Endothelial cell of umbilical vein (primary cell): ENCODE measurements around the gene DPP6. TPM values are rescaled to one million over a fixed set of nuclear protein-coding genes. Genes with fewer than 3 reads are reported as not detected.
"Not testable (repeated sequence)": the region's sequence is repeated elsewhere in the genome, so short reads cannot be mapped to it uniquely, and the experiment has no call there.

Experiments
- Bru-seq: library from RNA; stranded (reverse); fragments of 400-500 nt; gene quantifications from one replicate; lab custom pipeline; 2021; lab: Mats Ljungman, UMichigan
- BruChase-seq, 2 experiments: library from RNA; stranded (reverse); fragments of 400-500 nt; gene quantifications; one replicate each; lab custom pipeline; 2021; lab: Mats Ljungman, UMichigan
- BruUV-seq: library from RNA; stranded (reverse); fragments of 400-500 nt; replicated peaks from 2 replicates; lab custom pipeline; 2021; lab: Mats Ljungman, UMichigan
- CTCF ChIA-PET: fragments of 300-600, 350-600 bp; sonication (Branson Sonifier 250); formaldehyde crosslinking; loops from one replicate; lab custom pipeline; 2021; ENCODE audit warnings: antibody characterized with exemption, inconsistent platforms; lab: Charles Lee
- POLR2A ChIA-PET: fragments of 300-600, 350-600 bp; sonication (Branson Sonifier 250); formaldehyde crosslinking; loops from one replicate; lab custom pipeline; 2021; ENCODE audit warnings: antibody characterized with exemption, inconsistent platforms; lab: Charles Lee
- DNase-seq: peaks from one replicate; pipeline ENCODE4 v3.0.0-alpha.2; 2011; ENCODE audit warnings: low read depth, low spot score
- FAIRE-seq: peaks from 2 replicates; lab custom pipeline; 2011; peaks lifted over from hg19 to GRCh38; lab: Jason Lieb, UNC
- H2AFZ ChIP-seq: 2 replicates; pipeline ENCODE4 v1.6.0; 2012; ENCODE audit warnings: low read depth, low read length, control low read depth, inconsistent platforms
- H3K27ac ChIP-seq: 2 replicates; pipeline ENCODE4 v1.5.1; 2011; ENCODE audit warnings: low read depth, mild to moderate bottlenecking, control low read depth, low read length, moderate library complexity; ENCODE audit not compliant: insufficient read depth
- H3K27me3 ChIP-seq, 2 experiments: 2 replicates each; pipeline versions ENCODE4 v1.6.0 to v1.6.1; 2011; ENCODE audit warnings: low read length in 2 of 2, mixed read lengths in 1 of 2; ENCODE audit not compliant: control insufficient read depth in 2 of 2, insufficient read depth in 2 of 2
- H3K36me3 ChIP-seq, 2 experiments: 2 replicates in 1 of 2; 3 replicates in 1 of 2; pipeline ENCODE4 v1.5.1; 2011; ENCODE audit warnings: low read length in 2 of 2, mild to moderate bottlenecking in 1 of 2, moderate library complexity in 1 of 2; ENCODE audit not compliant: control insufficient read depth in 2 of 2, insufficient read depth in 2 of 2; ENCODE audit errors: extremely low read depth in 1 of 2
- H3K4me1 ChIP-seq: 3 replicates; pipeline ENCODE4 v1.5.1; 2011; ENCODE audit warnings: mild to moderate bottlenecking, low read length; ENCODE audit not compliant: control insufficient read depth, insufficient read depth; ENCODE audit errors: extremely low read depth
- H3K4me2 ChIP-seq: 2 replicates; pipeline ENCODE4 v1.6.1; 2011; ENCODE audit warnings: low read length, control low read depth, mixed read lengths; ENCODE audit not compliant: insufficient read depth
- H3K4me3 ChIP-seq, 3 experiments: fragments of 200-600 bp in 1 of 3; sonication (generic), shearing (Covaris generic) in 1 of 3; replicated peaks in 1 of 3; 2 replicates each; pipeline ENCODE4 v1.5.1; 2011 to 2016; ENCODE audit warnings: control low read depth in 3 of 3, low read length in 3 of 3, mild to moderate bottlenecking in 2 of 3, inconsistent platforms in 1 of 3, low read depth in 1 of 3, moderate library complexity in 1 of 3; ENCODE audit not compliant: insufficient read depth in 1 of 3
- H3K79me2 ChIP-seq: 2 replicates; pipeline ENCODE4 v1.6.0; 2012; ENCODE audit warnings: low read length, inconsistent platforms; ENCODE audit not compliant: control insufficient read depth, insufficient read depth
- H3K9ac ChIP-seq: replicated peaks from 2 replicates; pipeline ENCODE3; 2011; ENCODE audit warnings: low read length, control low read depth; ENCODE audit not compliant: insufficient read depth; ENCODE audit errors: extremely low read depth
- H3K9me1 ChIP-seq: replicated peaks from 3 replicates; pipeline ENCODE4 v1.6.0; 2011; ENCODE audit warnings: mild to moderate bottlenecking, low read length; ENCODE audit not compliant: control insufficient read depth, insufficient read depth; ENCODE audit errors: extremely low read depth
- H3K9me3 ChIP-seq: replicated peaks from 2 replicates; pipeline ENCODE4 v1.5.1; 2012; ENCODE audit warnings: low read length, inconsistent platforms; ENCODE audit not compliant: control insufficient read depth, insufficient read depth
- H4K20me1 ChIP-seq: replicated peaks from 2 replicates; pipeline ENCODE3; 2011; ENCODE audit warnings: mild to moderate bottlenecking, low read length; ENCODE audit not compliant: control insufficient read depth, insufficient read depth; ENCODE audit errors: extremely low read depth
- dilution Hi-C: fragments of 300-500 bp; cut with MboI; formaldehyde crosslinking; loops from one replicate; pipeline ENCODE4 v1.15.0; 2019; ENCODE audit warnings: low sequenced_read_pairs; ENCODE audit not compliant: extremely low pct_ligation_motif_present
- intact Hi-C: fragments of 100-400 bp; cut with micrococcal nuclease; formaldehyde crosslinking; loops from one replicate; pipeline ENCODE4 v1.10.0; 2022
- long read RNA-seq: library from polyadenylated mRNA; stranded (forward); transcript quantifications from one replicate; pipeline ENCODE4 v2.0.0, GENCODE V29; 2021
- polyA minus RNA-seq, 3 experiments: library from RNA; depleted of rRNA, polyadenylated mRNA; stranded (reverse); fragments of >200 nt; gene quantifications; 1 replicate in 1 of 3; 2 replicates in 2 of 3; pipeline ENCODE4 v1.2.3, GENCODE V29; 2011
- polyA plus RNA-seq, 4 experiments: library from polyadenylated mRNA; depleted of rRNA in 3 of 4; stranded (reverse) in 3 of 4; unstranded in 1 of 4; fragments of >200 nt; gene quantifications; 2 replicates each; pipeline versions ENCODE4 v1.2.1 to v1.2.3, GENCODE V29; 2011 to 2012; ENCODE audit warnings: missing spikeins in 1 of 4
- total RNA-seq: library from RNA; stranded (reverse); gene quantifications from 2 replicates; pipeline ENCODE4 v1.2.3, GENCODE V29; 2021

The DPP6 gene
- not detected in 2 replicates for total RNA-seq
- not detected in 2 replicates for polyA plus RNA-seq
- polyA plus RNA-seq (2011; cell fraction: cytosol; rRNA removed): not detected in 2 replicates
- polyA plus RNA-seq (2011; cell fraction: nucleus; rRNA removed): not detected in 2 replicates
- not detected in 2 replicates for polyA plus RNA-seq (2012)
- not detected in 2 replicates for polyA minus RNA-seq
- polyA minus RNA-seq (2011; cell fraction: cytosol; rRNA and poly(A)+ RNA removed): not detected
- not detected in 2 replicates for polyA minus RNA-seq (2011; cell fraction: nucleus; rRNA and poly(A)+ RNA removed)
- Bru-seq, nascent RNA: percentile 0 among the genes with signal in this experiment
- not detected for BruChase-seq, experiment 1, labeled RNA remaining after a 6-hour chase
- not detected for BruChase-seq, experiment 2, labeled RNA remaining after a 2-hour chase
- long read RNA-seq: 0 reads

DNA sequence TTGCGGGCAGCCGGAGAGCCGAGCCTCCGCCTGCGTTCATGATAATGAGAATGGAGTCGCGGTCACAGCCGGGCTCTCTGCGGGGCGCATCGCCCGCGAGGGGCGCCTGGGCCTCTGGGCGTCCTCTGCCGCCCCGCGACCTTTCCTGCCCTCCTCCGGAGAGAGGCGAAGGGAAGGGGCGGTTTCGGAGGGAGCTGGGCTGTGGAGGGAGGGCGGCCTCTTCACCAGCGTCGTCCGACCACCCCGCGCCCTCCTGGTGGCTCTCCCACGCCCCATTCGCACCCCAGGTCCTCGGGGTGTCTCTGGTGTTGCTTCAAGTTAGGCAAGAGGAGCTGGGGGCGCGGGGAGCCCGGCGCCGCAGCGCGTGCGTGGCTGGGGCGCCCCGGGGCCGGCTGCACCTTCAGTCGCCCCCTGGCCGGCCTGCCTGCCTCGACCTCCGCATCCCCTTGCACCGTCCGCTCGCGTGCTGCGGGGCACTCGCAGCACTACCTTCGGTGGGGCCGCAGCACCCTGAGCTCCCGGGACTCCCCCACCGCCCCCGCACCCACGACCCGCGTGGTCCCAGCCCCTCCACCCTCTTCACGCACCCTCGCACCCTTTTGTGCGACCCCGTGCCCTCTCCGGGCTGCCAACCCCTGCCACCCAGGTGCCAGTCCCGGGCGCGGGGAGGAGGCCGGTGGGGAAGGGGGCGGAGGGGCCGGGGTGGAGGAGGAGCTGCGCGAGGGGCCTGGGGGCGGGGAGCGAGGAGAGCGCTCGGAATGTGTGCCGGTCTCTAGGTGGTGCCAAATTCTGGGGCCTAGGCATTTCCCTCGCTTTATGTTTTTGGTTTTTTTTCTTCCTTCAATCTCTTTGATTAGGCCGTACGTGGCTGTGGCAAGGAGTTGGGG is at the start of gene DPP6:
Gene DPP6, plus strand, starts transcription at position 756 of the 887 bp plus-strand sequence.
- POLR2A ChIA-PET, dilution Hi-C loops, BruUV-seq, H3K36me3 ChIP-seq, H3K4me3 ChIP-seq, intact Hi-C loops, H3K4me1 ChIP-seq, CTCF ChIA-PET, H4K20me1 ChIP-seq, H3K27ac ChIP-seq, H3K79me2 ChIP-seq, DNase-seq, H3K9ac ChIP-seq, H3K27me3 ChIP-seq, H3K9me1 ChIP-seq, FAIRE-seq, H3K4me2 ChIP-seq, H3K9me3 ChIP-seq, H2AFZ ChIP-seq: not testable (repeated sequence)

DNA sequence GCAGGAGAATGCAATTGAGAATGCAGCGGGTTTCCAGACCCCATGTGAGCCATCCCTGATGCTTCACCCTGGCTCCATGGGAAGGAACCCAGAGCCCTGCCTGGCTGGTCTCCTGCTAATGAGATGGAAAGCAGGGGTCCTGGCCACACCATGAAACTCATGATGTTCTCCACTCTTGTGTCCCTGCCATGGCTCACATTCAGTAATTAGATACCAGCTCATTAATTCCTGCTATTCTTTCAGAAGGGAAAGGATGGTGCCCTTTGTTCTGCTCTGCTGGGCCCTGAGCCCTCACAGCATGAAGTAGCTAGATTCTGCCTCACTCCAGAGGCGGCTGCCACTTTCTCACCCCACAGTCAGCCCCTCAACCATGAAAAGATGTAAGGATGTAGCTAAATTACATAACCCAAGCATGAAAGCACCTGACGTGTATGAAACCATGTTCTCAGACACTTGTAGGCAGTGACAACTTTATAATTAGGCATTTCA is 42.7 kb upstream of the DPP6 start:
- H3K27me3 ChIP-seq, H4K20me1 ChIP-seq, H3K4me3 ChIP-seq, CTCF ChIA-PET, H3K36me3 ChIP-seq, dilution Hi-C loops, POLR2A ChIA-PET, H3K4me2 ChIP-seq, H3K9me1 ChIP-seq, FAIRE-seq, H3K9me3 ChIP-seq, H3K79me2 ChIP-seq, H3K27ac ChIP-seq, intact Hi-C loops, H3K9ac ChIP-seq, DNase-seq, BruUV-seq, H2AFZ ChIP-seq, H3K4me1 ChIP-seq: not testable (repeated sequence)

DNA sequence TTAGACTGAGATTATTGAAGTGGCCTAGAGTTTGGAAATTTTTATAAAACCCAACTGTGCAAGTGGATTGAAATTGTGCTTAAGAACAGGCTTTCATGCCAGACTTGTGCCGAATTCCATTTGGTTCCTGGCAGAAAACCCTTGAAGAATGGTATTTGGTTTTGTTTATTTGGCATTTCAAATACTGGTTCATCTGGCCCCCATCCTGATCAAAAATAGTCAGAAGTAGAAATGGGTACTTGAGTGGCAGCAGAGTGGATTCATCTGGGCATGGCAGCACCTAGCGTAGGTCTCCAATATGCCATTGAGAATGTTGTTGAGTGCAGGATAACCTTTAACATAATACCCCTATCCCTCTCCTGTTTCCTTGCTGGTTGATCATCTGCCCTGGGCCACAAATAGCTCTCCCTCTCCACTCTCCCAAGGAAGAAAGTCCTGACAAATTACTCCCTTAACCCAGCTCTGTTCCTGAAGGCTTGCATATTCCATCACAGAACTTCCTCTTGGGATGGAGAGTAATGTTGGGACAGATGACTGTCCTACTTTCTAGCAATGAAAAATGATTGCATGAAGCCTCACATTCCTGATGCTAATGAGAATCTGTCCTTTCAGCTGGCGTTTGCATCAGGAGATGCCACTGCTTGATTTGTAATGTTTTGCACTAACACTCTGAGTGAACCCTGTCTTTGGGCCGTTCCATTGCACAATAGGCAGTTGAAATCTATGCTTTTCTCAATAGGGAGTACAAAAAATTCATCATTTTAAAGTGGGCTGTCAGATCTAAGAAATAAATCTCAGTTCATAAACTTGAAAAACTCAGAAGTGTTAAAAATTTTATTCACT is 41.3 kb upstream of the DPP6 start:
- H3K4me3 ChIP-seq, H3K36me3 ChIP-seq, H3K4me1 ChIP-seq, H3K9me1 ChIP-seq, H2AFZ ChIP-seq, DNase-seq, H3K4me2 ChIP-seq, H3K9me3 ChIP-seq, FAIRE-seq, intact Hi-C loops, POLR2A ChIA-PET, H3K27me3 ChIP-seq, dilution Hi-C loops, H3K27ac ChIP-seq, CTCF ChIA-PET, H4K20me1 ChIP-seq, BruUV-seq, H3K9ac ChIP-seq, H3K79me2 ChIP-seq: not testable (repeated sequence)
